ENCODE data around the gene CDSN.

- TF ChIP-seq NR3C1 (IDR thresholded peaks at IDR 0.05): no peak
- TF ChIP-seq CTCF (IDR thresholded peaks at IDR 0.05): no peak
- TF ChIP-seq, protein P1, sequence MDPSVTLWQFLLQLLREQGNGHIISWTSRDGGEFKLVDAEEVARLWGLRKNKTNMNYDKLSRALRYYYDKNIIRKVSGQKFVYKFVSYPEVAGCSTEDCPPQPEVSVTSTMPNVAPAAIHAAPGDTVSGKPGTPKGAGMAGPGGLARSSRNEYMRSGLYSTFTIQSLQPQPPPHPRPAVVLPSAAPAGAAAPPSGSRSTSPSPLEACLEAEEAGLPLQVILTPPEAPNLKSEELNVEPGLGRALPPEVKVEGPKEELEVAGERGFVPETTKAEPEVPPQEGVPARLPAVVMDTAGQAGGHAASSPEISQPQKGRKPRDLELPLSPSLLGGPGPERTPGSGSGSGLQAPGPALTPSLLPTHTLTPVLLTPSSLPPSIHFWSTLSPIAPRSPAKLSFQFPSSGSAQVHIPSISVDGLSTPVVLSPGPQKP (IDR thresholded peaks at IDR 0.05; ENCODE audit: low read depth, low read length): no peak
- TF ChIP-seq, protein P2, sequence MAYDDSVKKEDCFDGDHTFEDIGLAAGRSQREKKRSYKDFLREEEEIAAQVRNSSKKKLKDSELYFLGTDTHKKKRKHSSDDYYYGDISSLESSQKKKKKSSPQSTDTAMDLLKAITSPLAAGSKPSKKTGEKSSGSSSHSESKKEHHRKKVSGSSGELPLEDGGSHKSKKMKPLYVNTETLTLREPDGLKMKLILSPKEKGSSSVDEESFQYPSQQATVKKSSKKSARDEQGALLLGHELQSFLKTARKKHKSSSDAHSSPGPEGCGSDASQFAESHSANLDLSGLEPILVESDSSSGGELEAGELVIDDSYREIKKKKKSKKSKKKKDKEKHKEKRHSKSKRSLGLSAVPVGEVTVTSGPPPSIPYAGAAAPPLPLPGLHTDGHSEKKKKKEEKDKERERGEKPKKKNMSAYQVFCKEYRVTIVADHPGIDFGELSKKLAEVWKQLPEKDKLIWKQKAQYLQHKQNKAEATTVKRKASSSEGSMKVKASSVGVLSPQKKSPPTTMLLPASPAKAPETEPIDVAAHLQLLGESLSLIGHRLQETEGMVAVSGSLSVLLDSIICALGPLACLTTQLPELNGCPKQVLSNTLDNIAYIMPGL (CRISPR knock-in tag; IDR thresholded peaks at IDR 0.05; ENCODE audit: borderline replicate concordance): no peak
- no peak for TF ChIP-seq RNF2 (IDR thresholded peaks at IDR 0.05; ENCODE audit: borderline replicate concordance, low read depth)
- no peak for TF ChIP-seq POLR2A (IDR thresholded peaks at IDR 0.05; ENCODE audit: low read length)
- no peak for TF ChIP-seq JUN (IDR thresholded peaks at IDR 0.05)
- TF ChIP-seq SMC3 (IDR thresholded peaks at IDR 0.05): no peak
- TF ChIP-seq MAZ (IDR thresholded peaks at IDR 0.05; ENCODE audit: borderline replicate concordance, low read depth, low read length): no peak
- TF ChIP-seq ESRRA (IDR thresholded peaks at IDR 0.05; ENCODE audit: borderline replicate concordance, low read length): no peak
- no peak for TF ChIP-seq HOXB5 (CRISPR knock-in tag; IDR thresholded peaks at IDR 0.05)
- TF ChIP-seq USF2 (IDR thresholded peaks at IDR 0.05): no peak
- TF ChIP-seq RARB (CRISPR knock-in tag; IDR thresholded peaks at IDR 0.05): no peak
These were observed 12.6 kb upstream of the CDSN start for GRCh38 chr6:31132806-31133205.

All from A549 (cell line).